Neuron (in vitro differentiated cells): ENCODE measurements around the gene TLE1.
"Not testable (repeated sequence)": the region's sequence is repeated elsewhere in the genome, so short reads cannot be mapped to it uniquely, and the experiment has no call there.

Experiments
- H2AFZ ChIP-seq: one replicate; pipeline ENCODE4 v1.6.1; 2013; ENCODE audit warnings: low read depth, mild to moderate bottlenecking, inconsistent platforms, low read length, moderate library complexity
- H3K27me3 ChIP-seq: one replicate; pipeline ENCODE4 v1.6.1; 2013; ENCODE audit warnings: low read length; ENCODE audit not compliant: insufficient read depth
- H3K36me3 ChIP-seq: one replicate; pipeline ENCODE4 v1.6.1; 2013; ENCODE audit warnings: low read length; ENCODE audit not compliant: insufficient read depth
- H3K4me1 ChIP-seq: one replicate; pipeline ENCODE4 v1.6.1; 2013; ENCODE audit warnings: low read length; ENCODE audit not compliant: insufficient read depth
- H3K4me3 ChIP-seq: 2 replicates; pipeline ENCODE4 v1.5.1; 2013; ENCODE audit warnings: mild to moderate bottlenecking, low read length, moderate library complexity
- H3K9me3 ChIP-seq: one replicate; pipeline ENCODE4 v1.6.1; 2013; ENCODE audit warnings: low read length

The TLE1 gene

DNA sequence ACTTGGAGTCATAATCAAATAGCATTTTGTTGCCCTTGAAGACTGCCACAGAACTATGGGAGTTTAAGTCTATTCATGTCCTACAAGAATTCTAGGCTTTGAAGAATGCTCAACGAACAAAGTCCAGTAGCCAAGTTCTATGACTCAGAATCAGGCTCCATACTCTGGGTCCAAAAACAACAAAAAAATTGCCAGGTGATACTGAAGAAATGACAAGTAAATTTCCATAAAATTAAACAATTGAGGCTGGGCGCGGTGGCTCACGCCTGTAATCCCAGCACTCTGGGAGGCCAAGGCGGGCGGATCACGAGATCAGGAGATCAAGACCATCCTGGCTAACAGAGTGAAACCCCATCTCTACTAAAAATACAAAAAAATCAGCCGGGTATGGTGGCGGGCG, 94.1 kb downstream of the TLE1 start:
- not testable (repeated sequence) for H3K9me3 ChIP-seq, H2AFZ ChIP-seq, H3K27me3 ChIP-seq, H3K4me1 ChIP-seq, H3K4me3 ChIP-seq
- peaks cover 28% of the 10 kb centered on the region for H3K36me3 ChIP-seq

DNA sequence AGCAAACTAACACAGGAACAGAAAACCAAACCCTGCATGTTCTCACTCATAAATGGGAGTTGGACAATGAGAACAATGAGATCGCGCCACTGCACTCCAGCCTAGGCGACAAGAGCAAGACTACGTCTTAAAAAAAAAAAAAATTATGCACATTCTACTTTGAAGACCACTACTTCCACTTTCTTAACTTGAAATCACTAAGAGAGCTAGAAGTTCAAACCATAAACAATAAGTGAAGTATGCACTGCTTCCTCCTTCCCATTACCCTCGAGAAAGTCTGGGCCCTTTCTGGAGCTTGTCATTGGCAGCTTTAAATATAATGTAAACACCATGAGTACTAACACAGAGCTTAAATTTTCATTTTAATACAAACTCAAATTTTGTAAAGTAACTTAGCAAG, 94.9 kb downstream of the TLE1 start:
- Histone ChIP-seq H3K9me3 (no peaks in the 10 kb centered on the region), H3K27me3 (no peaks in the 10 kb centered on the region), H2AFZ (no peak overlapping the region), H3K4me1 (peaks cover 6% of the 10 kb centered on the region), H3K36me3 (peaks cover 33% of the 10 kb centered on the region), H3K4me3 (no peak overlapping the region)

DNA sequence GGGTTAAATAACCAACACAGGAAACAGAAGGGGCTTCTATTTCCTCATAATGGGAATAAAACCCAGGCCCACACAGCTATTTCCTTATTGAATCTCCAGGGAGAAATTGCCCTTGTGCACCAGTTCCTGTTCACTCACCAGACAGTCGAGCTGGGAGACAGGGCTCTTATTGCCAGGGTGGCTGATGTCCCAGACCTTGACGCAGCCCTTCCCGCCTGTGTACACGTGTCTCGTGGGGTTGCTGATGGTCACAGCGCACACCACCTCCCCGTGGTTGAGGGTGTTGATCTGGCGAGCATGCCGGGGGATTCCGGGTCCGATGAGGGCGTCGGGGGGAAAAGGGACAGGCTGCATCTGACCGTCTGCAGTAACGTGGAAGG, 96.5 kb downstream of the TLE1 start:
- Histone ChIP-seq H3K4me1 (peaks cover 10% of the 10 kb centered on the region), H2AFZ (no peak overlapping the region), H3K9me3 (no peaks in the 10 kb centered on the region), H3K27me3 (no peaks in the 10 kb centered on the region), H3K4me3 (no peak overlapping the region), H3K36me3 (peaks cover 39% of the 10 kb centered on the region)

DNA sequence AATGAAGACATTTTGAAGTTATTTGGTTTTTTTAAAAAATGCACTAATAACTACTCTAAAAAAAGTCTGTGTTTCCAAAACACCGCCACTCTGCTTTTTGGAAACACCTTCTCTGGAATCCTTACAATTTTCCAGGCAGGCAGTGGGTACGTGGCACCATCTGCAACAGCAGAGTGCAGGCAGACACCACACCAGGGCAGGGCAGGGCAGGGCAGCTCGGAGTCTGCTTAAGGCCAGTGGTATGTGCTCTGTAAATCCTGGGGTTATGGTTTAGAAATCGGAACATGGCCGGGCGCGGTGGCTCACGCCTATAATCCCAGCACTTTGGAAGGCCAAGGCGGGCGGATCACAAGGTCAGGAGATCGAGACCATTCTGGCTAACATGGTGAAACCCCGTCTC, 97.6 kb downstream of the TLE1 start:
- H3K4me1 ChIP-seq: peaks cover 10% of the 10 kb centered on the region
- no peaks in the 10 kb centered on the region for H3K9me3 ChIP-seq
- no peak overlapping the region for H2AFZ ChIP-seq
- H3K27me3 ChIP-seq: no peaks in the 10 kb centered on the region
- H3K36me3 ChIP-seq: peaks cover 45% of the 10 kb centered on the region
- H3K4me3 ChIP-seq: no peak overlapping the region

DNA sequence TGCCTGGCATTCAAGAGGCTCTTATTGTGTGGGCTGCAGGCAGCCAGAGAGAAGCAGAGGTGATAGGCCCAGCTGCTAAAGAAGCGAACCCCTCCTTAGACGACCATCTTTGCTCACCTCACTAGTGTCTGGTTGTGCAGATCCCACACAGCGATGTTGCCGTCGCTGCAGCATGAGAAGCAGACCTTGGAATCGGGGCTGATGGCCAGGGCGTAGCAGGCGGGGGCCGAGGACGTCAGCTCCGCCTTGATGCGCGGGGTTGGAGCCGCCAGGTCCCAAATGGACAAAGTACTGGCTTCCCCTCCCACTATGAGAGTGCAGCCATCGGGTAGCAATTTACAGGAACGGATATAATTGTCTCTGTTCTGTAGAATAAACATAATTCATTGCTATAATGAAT, 98.7 kb downstream of the TLE1 start:
- Histone ChIP-seq H2AFZ (no peak overlapping the region), H3K4me3 (no peak overlapping the region), H3K27me3 (no peaks in the 10 kb centered on the region), H3K9me3 (no peaks in the 10 kb centered on the region), H3K36me3 (peaks cover 46% of the 10 kb centered on the region), H3K4me1 (peaks cover 4% of the 10 kb centered on the region)

DNA sequence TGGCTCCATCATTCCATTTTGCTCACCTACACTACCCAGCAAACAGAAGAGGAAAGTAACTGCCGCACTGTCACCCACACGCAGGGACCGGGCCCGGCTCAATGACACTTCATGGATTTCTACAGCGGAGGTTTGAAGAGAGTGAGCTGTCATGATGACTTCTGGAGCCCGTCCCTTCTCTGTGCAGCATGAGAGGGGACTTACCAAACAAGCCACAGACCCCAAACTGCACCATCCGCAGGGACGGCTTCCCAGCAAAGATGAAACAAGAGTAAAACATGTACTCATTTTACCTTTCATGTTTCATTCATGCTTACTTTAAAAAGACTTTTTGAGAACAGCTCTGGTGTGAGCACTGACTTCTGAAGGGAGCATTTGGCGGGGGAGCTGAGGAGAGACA, 99.5 kb downstream of the TLE1 start:
- H3K9me3 ChIP-seq: no peaks in the 10 kb centered on the region
- no peaks in the 10 kb centered on the region for H3K27me3 ChIP-seq
- no peak overlapping the region for H3K4me3 ChIP-seq
- peaks cover 54% of the 10 kb centered on the region for H3K36me3 ChIP-seq
- H3K4me1 ChIP-seq: peaks cover 4% of the 10 kb centered on the region
- H2AFZ ChIP-seq: no peak overlapping the region

DNA sequence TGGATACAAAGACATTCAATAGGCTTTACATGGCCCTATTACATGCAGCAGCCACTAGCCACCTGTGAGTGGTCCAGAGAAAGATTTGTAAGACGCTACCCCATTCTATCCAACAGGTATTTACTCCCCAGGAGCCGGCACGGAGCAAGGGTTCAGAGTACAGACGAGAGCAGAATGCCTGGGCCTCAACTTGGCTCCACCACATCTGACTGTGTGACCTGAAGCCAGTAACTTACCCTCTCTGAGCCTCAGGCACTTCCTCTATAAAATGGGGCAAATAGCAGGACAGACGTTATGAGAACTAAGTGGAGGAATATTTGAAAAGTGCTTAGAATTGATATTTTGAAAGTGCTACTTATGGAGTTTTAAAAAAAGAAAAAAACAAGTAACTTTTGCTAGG, 100.0 kb downstream of the TLE1 start:
- Histone ChIP-seq H3K4me3 (no peak overlapping the region), H3K36me3 (peaks cover 58% of the 10 kb centered on the region), H3K9me3 (no peaks in the 10 kb centered on the region), H3K4me1 (peaks cover 4% of the 10 kb centered on the region), H3K27me3 (no peaks in the 10 kb centered on the region), H2AFZ (no peak overlapping the region)

DNA sequence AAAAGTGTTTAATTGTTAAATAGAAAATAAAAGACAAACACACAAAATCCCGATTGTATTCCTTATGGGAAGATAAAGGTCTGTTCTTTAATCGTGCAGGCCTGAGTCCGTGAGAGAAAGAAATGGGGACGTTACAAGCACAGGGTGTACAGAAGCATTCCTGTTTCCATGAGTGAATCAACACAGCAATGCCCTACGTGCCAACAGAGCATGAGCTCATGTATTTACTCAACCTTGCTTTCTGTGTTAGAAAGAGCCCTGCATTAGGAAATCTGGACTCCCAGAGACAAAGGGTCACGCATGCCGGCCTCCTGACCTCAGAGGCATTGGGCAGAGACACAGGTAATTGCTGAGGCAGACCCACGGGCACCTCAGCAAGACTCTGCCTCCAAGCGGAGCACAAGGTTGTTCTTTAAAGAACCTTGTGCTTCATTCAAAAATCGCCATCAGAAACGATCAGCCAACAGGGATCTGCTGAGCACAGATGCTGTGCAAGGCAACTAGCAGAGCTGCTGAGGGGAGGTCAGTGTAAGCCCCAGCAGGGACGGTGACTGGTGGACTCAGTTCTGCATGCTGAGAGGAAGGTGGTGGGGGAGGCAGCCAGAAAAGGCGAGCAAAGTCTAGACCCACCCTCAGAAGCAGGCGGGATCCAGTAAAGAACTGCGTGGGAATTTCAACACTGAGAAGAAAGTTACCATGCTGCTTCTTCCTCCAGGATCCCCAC, 101.0 kb downstream of the TLE1 start:
- H3K4me1 ChIP-seq: peaks cover 4% of the 10 kb centered on the region
- H3K27me3 ChIP-seq: no peaks in the 10 kb centered on the region
- no peaks in the 10 kb centered on the region for H3K9me3 ChIP-seq
- H2AFZ ChIP-seq: no peak overlapping the region
- H3K4me3 ChIP-seq: no peak overlapping the region
- H3K36me3 ChIP-seq: peaks cover 68% of the 10 kb centered on the region

DNA sequence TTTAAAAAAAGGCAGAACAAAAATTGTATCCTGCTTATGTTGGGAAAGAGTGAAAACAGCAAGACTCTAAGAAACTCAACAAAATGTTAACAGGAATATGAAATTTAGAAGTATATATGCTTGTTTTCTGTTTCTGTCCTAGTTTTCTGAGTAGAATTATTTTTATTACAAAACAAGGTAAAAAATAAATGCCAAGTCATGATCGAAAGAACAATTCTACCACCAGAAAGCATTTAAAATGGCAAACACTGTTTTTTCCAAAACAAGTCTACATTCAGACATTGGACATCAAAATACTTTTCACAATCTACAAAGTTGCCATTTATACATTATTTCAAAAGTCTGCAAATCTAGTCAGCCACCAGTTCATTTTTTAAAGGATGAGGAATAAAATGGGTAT, 102.6 kb downstream of the TLE1 start:
- H3K4me1 ChIP-seq: peaks cover 4% of the 10 kb centered on the region
- no peaks in the 10 kb centered on the region for H3K9me3 ChIP-seq
- H3K36me3 ChIP-seq: peaks cover 61% of the 10 kb centered on the region
- no peak overlapping the region for H3K4me3 ChIP-seq
- H2AFZ ChIP-seq: no peak overlapping the region
- H3K27me3 ChIP-seq: no peaks in the 10 kb centered on the region

DNA sequence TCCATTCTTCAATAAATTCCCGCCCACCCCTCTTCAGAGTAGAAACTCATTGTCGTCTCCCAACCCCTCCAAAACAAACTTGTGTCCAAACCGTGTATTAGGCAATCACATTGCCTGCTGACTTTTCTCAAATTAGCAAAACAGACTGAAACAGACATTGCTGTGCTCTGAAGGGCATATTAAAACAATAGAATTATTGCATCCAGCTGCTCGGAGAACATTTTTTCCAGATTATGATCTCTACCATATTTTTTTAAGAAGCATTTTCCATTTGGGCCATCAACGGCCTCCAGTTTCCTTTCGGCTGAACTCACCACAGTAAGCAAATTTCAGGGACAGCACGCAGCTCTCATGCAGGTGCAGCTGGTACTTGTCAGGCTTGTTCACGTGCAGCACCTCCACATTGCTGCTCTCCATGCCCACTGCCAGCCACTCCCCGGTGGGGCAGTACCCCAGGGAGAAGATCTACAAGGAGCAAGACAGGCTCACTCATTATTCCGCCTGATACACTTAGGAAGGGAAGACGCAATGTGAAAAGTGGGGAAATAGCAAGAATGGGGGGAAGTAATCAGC, 104.1 kb downstream of the TLE1 start:
- peaks cover 4% of the 10 kb centered on the region for H3K4me1 ChIP-seq
- H2AFZ ChIP-seq: no peak overlapping the region
- no peaks in the 10 kb centered on the region for H3K9me3 ChIP-seq
- no peaks in the 10 kb centered on the region for H3K27me3 ChIP-seq
- H3K36me3 ChIP-seq: peaks cover 53% of the 10 kb centered on the region
- no peak overlapping the region for H3K4me3 ChIP-seq

DNA sequence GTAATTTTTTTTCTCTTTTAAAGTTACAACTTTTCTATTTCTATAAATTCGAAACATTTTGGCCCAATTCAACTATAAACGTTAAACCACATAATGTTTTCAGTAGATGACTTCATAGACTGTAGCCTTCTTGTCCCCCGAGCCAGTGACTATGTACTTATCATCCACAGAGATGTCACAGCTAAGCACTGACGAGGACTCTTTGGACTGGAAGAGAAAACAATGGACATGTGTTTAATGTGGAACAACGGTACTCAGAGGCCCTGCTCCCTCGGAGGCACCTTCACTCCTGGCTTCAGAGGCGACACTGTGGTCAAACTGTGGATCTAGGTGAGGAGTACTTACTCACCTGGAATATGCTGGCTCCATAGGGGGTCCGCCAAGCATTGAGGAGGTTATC, 105.2 kb downstream of the TLE1 start:
- H3K9me3 ChIP-seq: no peaks in the 10 kb centered on the region
- H2AFZ ChIP-seq: no peak overlapping the region
- peaks cover 4% of the 10 kb centered on the region for H3K4me1 ChIP-seq
- H3K27me3 ChIP-seq: no peaks in the 10 kb centered on the region
- H3K4me3 ChIP-seq: no peak overlapping the region
- peaks cover 46% of the 10 kb centered on the region for H3K36me3 ChIP-seq

DNA sequence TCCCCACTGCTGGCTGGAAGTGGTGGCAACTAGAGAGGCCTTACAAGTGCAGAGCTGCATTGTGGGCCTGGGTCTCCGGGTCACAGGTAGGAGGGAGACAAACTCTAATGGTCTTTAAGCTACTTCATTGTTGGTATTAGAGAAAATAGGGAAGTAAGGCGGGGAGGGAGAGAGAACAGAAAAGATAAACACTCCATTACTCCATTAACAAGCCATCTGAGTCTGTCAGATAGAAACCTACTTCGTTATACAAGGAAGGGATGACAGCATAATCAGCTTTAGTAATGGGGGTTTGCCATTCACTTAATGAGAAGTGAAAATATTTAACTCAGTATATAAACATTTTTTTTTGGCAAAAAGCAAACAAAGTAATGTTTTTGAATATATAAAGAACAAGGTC, 107.4 kb downstream of the TLE1 start:
- no peaks in the 10 kb centered on the region for H3K4me1 ChIP-seq
- no peak overlapping the region for H3K4me3 ChIP-seq
- H3K27me3 ChIP-seq: no peaks in the 10 kb centered on the region
- peaks cover 33% of the 10 kb centered on the region for H3K36me3 ChIP-seq
- H2AFZ ChIP-seq: no peak overlapping the region
- no peaks in the 10 kb centered on the region for H3K9me3 ChIP-seq

DNA sequence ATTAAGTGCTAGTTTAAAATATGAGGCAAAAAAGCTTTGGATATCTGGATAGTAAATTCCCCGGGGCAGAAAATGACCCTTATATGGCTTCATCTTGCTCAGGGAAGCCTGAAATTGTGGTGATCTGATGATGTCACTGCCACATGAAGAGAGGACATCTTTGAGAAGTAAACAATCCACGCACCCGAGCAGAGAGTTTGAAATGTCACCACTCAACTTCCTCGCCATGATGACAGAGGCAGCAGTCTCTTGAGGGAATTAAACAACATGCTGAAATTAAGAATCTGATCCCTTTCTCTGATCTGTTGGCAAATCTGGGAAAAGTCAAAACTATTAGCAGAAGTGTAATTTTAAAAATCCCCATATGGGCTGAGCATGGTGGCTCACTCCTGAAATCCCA, 110.0 kb downstream of the TLE1 start:
- Histone ChIP-seq H3K36me3 (peaks cover 16% of the 10 kb centered on the region), H2AFZ (no peak overlapping the region), H3K27me3 (no peaks in the 10 kb centered on the region), H3K4me3 (no peak overlapping the region), H3K4me1 (peaks cover 6% of the 10 kb centered on the region), H3K9me3 (no peaks in the 10 kb centered on the region)

DNA sequence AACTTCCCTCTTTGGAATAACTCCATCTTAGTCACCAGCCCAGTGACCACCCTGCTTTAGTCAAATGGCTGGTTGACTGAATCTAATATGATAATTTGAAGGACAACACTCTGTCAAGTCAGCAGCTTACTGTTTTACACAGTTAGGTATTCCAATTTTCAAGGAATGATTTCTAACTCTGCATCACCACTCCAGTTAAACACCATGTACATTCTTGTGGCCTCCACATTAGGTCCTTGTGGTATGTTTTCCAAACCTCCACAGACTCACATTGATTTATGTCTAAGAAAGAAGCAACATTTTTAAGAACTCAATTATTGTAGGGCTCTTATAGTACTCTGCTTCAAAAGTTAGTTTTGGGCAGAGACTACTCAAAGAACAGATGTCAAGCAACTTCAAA, 110.7 kb downstream of the TLE1 start:
- peaks cover 14% of the 10 kb centered on the region for H3K4me1 ChIP-seq
- no peaks in the 10 kb centered on the region for H3K9me3 ChIP-seq
- H3K4me3 ChIP-seq: no peak overlapping the region
- no peak overlapping the region for H2AFZ ChIP-seq
- H3K36me3 ChIP-seq: peaks cover 8% of the 10 kb centered on the region
- no peaks in the 10 kb centered on the region for H3K27me3 ChIP-seq
